ENCODE measurements around the gene U2AF2. TPM values are rescaled to one million over a fixed set of nuclear protein-coding genes. Genes with fewer than 3 reads are reported as not detected.

U2AF2 gene
- total and polyA plus RNA-seq, 9 of the 15 experiments (the other 6 are each of a cell fraction or from before 2014, with no cell fraction given) = 3.0 to 331 (median 157) TPM

- TF ChIP-seq FOXO4 (CRISPR knock-in tag; IDR thresholded peaks at IDR 0.05) = no peak
- no peak for TF ChIP-seq SIX5 (IDR thresholded peaks at IDR 0.05; ENCODE audit: borderline replicate concordance in 1 of 2, insufficient read depth in 1 of 2, low read depth in 1 of 2, low read length in 2 of 2)
- TF ChIP-seq MEF2D (tag; conservative IDR thresholded peaks at IDR 0.05; ENCODE audit: low read depth) = no peak; the same call in 1 of the 2 replicates
- TF ChIP-seq ARNT (IDR thresholded peaks at IDR 0.05) = no peak
- TF ChIP-seq, protein P1, sequence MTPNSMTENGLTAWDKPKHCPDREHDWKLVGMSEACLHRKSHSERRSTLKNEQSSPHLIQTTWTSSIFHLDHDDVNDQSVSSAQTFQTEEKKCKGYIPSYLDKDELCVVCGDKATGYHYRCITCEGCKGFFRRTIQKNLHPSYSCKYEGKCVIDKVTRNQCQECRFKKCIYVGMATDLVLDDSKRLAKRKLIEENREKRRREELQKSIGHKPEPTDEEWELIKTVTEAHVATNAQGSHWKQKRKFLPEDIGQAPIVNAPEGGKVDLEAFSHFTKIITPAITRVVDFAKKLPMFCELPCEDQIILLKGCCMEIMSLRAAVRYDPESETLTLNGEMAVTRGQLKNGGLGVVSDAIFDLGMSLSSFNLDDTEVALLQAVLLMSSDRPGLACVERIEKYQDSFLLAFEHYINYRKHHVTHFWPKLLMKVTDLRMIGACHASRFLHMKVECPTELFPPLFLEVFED (CRISPR knock-in tag; conservative IDR thresholded peaks at IDR 0.05) = no peak
- TF ChIP-seq HNRNPUL1 (IDR thresholded peaks at IDR 0.05; ENCODE audit: low read length) = no peak
- no peak for TF ChIP-seq BCOR (IDR thresholded peaks at IDR 0.05)
- no peak for TF ChIP-seq ZBTB17 (CRISPR knock-in tag; IDR thresholded peaks at IDR 0.05)
- TF ChIP-seq PCBP2 (IDR thresholded peaks at IDR 0.05; ENCODE audit: low read depth, low read length, poor library complexity, severe bottlenecking) = no peak
- TF ChIP-seq MAFF (IDR thresholded peaks at IDR 0.05; ENCODE audit: low read length) = no peak
- no peak for TF ChIP-seq MED1 (CRISPR knock-in tag; IDR thresholded peaks at IDR 0.05; ENCODE audit: borderline replicate concordance)
- TF ChIP-seq, protein P2, sequence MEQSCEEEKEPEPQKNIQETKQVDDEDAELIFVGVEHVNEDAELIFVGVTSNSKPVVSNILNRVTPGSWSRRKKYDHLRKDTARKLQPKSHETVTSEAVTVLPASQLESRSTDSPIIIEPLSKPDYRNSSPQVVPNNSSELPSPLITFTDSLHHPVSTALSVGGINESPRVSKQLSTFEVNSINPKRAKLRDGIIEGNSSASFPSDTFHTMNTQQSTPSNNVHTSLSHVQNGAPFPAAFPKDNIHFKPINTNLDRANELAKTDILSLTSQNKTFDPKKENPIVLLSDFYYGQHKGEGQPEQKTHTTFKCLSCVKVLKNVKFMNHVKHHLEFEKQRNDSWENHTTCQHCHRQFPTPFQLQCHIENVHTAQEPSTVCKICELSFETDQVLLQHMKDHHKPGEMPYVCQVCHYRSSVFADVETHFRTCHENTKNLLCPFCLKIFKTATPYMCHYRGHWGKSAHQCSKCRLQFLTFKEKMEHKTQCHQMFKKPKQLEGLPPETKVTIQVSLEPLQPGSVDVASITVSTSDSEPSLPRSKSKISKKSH (CRISPR knock-in tag; IDR thresholded peaks at IDR 0.05) = no peak
- no peak for TF ChIP-seq ZNF124 (CRISPR knock-in tag; IDR thresholded peaks at IDR 0.05)
- no peak for TF ChIP-seq PTRF (tag; IDR thresholded peaks at IDR 0.05)
- TF ChIP-seq CREB3 (tag; conservative IDR thresholded peaks at IDR 0.05; ENCODE audit: low read depth) = no peak
- peak; percentile 62 for TF ChIP-seq CXXC5 (CRISPR knock-in tag; IDR thresholded peaks at IDR 0.05)
- no peak for TF ChIP-seq ZFP1 (CRISPR knock-in tag; IDR thresholded peaks at IDR 0.05)
- TF ChIP-seq, protein P3, sequence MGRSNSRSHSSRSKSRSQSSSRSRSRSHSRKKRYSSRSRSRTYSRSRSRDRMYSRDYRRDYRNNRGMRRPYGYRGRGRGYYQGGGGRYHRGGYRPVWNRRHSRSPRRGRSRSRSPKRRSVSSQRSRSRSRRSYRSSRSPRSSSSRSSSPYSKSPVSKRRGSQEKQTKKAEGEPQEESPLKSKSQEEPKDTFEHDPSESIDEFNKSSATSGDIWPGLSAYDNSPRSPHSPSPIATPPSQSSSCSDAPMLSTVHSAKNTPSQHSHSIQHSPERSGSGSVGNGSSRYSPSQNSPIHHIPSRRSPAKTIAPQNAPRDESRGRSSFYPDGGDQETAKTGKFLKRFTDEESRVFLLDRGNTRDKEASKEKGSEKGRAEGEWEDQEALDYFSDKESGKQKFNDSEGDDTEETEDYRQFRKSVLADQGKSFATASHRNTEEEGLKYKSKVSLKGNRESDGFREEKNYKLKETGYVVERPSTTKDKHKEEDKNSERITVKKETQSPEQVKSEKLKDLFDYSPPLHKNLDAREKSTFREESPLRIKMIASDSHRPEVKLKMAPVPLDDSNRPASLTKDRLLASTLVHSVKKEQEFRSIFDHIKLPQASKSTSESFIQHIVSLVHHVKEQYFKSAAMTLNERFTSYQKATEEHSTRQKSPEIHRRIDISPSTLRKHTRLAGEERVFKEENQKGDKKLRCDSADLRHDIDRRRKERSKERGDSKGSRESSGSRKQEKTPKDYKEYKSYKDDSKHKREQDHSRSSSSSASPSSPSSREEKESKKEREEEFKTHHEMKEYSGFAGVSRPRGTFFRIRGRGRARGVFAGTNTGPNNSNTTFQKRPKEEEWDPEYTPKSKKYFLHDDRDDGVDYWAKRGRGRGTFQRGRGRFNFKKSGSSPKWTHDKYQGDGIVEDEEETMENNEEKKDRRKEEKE (IDR thresholded peaks at IDR 0.05; ENCODE audit: borderline replicate concordance in 1 of 2, control insufficient read depth in 1 of 2, low read depth in 2 of 2, low read length in 1 of 2) = no peak
- TF ChIP-seq CSDE1 (IDR thresholded peaks at IDR 0.05) = no peak; a peak in 1 of 4 replicates
Observed at GRCh38 chr19:55647732-55648584, 6.9 kb upstream of the U2AF2 start, which contains the start of gene CCDC106 (continued).

All from K562 (cell line).